K562 (cell line): ENCODE data around the gene CEP192. TPM values are rescaled to one million over a fixed set of nuclear protein-coding genes. Genes with fewer than 3 reads are reported as not detected.

Experiments
- ATAC-seq: fragments of 200-7000 bp; cut with Tn5 transposase; 3 replicates; pipeline ENCODE4 v1.9.1; 2020; ENCODE audit warnings: moderate library complexity
- BruUV-seq: library from RNA; stranded (reverse); fragments of 400-500 nt; replicated peaks from 2 replicates; lab custom pipeline; 2021; lab: Mats Ljungman, UMichigan
- CTCF ChIA-PET: fragments of 300-600 bp; formaldehyde crosslinking; extraction: SDS; loops from one replicate; lab custom pipeline; 2021; ENCODE audit warnings: low intra/inter-chr PET ratio; lab: Yijun Ruan, JAX
- POLR2A ChIA-PET: fragments of 300-600, 350-650 bp; sonication (Branson Sonifier 250); formaldehyde crosslinking; extraction: SDS; loops from one replicate; lab custom pipeline; 2021; ENCODE audit warnings: antibody characterized with exemption, inconsistent platforms; lab: Yijun Ruan, JAX
- DNase-seq, 4 experiments: peaks; one replicate each; pipeline versions ENCODE4 v3.0.0 to v3.0.0-alpha.2; 2011 to 2018; ENCODE audit warnings: low spot score in 3 of 4, mixed read lengths in 3 of 4; ENCODE audit errors: extremely low read depth in 1 of 4
- FAIRE-seq: peaks from 2 replicates; lab custom pipeline; 2011; peaks lifted over from hg19 to GRCh38; lab: Jason Lieb, UNC
- H2AFZ ChIP-seq: 2 replicates; pipeline ENCODE4 v1.6.0; 2011; ENCODE audit warnings: low read depth, low read length, control low read depth, inconsistent platforms
- H3K27ac ChIP-seq: fragments of 200-600 bp; 3 replicates; pipeline ENCODE4 v1.8.0; 2011; ENCODE audit warnings: low read depth, mild to moderate bottlenecking, control low read depth, inconsistent platforms, low read length, moderate library complexity, mixed read lengths; ENCODE audit errors: extremely low read depth
- H3K27me3 ChIP-seq, 2 experiments: fragments of 300-600 bp in 1 of 2; 2 replicates in 1 of 2; 3 replicates in 1 of 2; pipeline versions ENCODE4 v1.6.0 to v1.8.0; 2011; ENCODE audit warnings: inconsistent platforms in 2 of 2, low read length in 2 of 2, mild to moderate bottlenecking in 1 of 2, mixed read lengths in 1 of 2, moderate library complexity in 1 of 2; ENCODE audit not compliant: control insufficient read depth in 2 of 2, insufficient read depth in 2 of 2
- H3K36me3 ChIP-seq: fragments of 300-600 bp; 3 replicates; pipeline ENCODE4 v1.8.0; 2011; ENCODE audit warnings: mild to moderate bottlenecking, low read length, inconsistent platforms; ENCODE audit not compliant: control insufficient read depth, insufficient read depth
- H3K4me1 ChIP-seq, 2 experiments: fragments of 200-600 bp in 1 of 2; replicated peaks in 1 of 2; 2 replicates in 1 of 2; 3 replicates in 1 of 2; pipeline versions ENCODE4 v1.5.1 to v1.8.0; 2011; ENCODE audit warnings: inconsistent platforms in 2 of 2, low read length in 2 of 2, mild to moderate bottlenecking in 1 of 2, mixed read lengths in 1 of 2, moderate library complexity in 1 of 2; ENCODE audit not compliant: control insufficient read depth in 2 of 2, insufficient read depth in 2 of 2
- H3K4me2 ChIP-seq: 2 replicates; pipeline ENCODE4 v1.6.1; 2011; ENCODE audit warnings: low read length, control low read depth, inconsistent platforms, mixed read lengths; ENCODE audit not compliant: insufficient read depth
- H3K4me3 ChIP-seq: fragments of 200-600 bp; sonication (generic), shearing (Covaris generic); 2 replicates; pipeline ENCODE4 v1.5.1; 2016; ENCODE audit warnings: control low read depth, inconsistent platforms
- H3K79me2 ChIP-seq: fragments of 200-600 bp; 3 replicates; pipeline ENCODE4 v1.8.0; 2011; ENCODE audit warnings: low read length, inconsistent platforms; ENCODE audit not compliant: control insufficient read depth, insufficient read depth
- H3K9ac ChIP-seq, 2 experiments: 2 replicates each; pipeline versions ENCODE4 v1.6.0 to v1.6.1; 2011; ENCODE audit warnings: low read depth in 2 of 2, low read length in 2 of 2, control low read depth in 1 of 2, inconsistent platforms in 1 of 2, mild to moderate bottlenecking in 1 of 2, mixed read lengths in 1 of 2; ENCODE audit not compliant: insufficient read depth in 1 of 2
- H3K9me1 ChIP-seq: one replicate; pipeline ENCODE4 v1.6.0; 2011; ENCODE audit warnings: inconsistent platforms, mild to moderate bottlenecking, low read length, moderate library complexity; ENCODE audit not compliant: control insufficient read depth, insufficient read depth
- H3K9me3 ChIP-seq: replicated peaks from 2 replicates; pipeline ENCODE4 v1.5.1; 2011; ENCODE audit warnings: low read depth, low read length, inconsistent platforms; ENCODE audit not compliant: control insufficient read depth, insufficient read depth
- H4K20me1 ChIP-seq: replicated peaks from 2 replicates; pipeline ENCODE4 v1.6.1; 2011; ENCODE audit warnings: low read length, inconsistent platforms, mixed read lengths; ENCODE audit not compliant: control insufficient read depth, insufficient read depth
- COPS2 ChIP-seq: fragments of 450-650 bp; conservative IDR thresholded peaks from 2 replicates; pipeline ENCODE4 v1.6.1; 2016; ENCODE audit warnings: mild to moderate bottlenecking, moderate library complexity
- CREB1 ChIP-seq, 2 experiments: sonication (generic) in 1 of 2; formaldehyde crosslinking in 1 of 2; IDR thresholded peaks; 2 replicates each; pipeline versions ENCODE4 v1.6.1 to v1.8.0; 2012 to 2022; ENCODE audit warnings: inconsistent platforms in 1 of 2, mild to moderate bottlenecking in 1 of 2, missing genetic modification reagents in 1 of 2, moderate library complexity in 1 of 2
- E2F4 ChIP-seq: sonication (generic); formaldehyde crosslinking; IDR thresholded peaks from 2 replicates; pipeline ENCODE4 v1.8.0; 2022; ENCODE audit warnings: mild to moderate bottlenecking, low read depth, missing genetic modification reagents
- ERF ChIP-seq: fragments of 450-650 bp; formaldehyde crosslinking; IDR thresholded peaks from 2 replicates; pipeline ENCODE4 v1.4.0; 2020; ENCODE audit warnings: mild to moderate bottlenecking, mixed read lengths
- GABPB1 ChIP-seq: sonication (generic); formaldehyde crosslinking; IDR thresholded peaks from 2 replicates; pipeline ENCODE4 v1.8.0; 2022; ENCODE audit warnings: mild to moderate bottlenecking, missing genetic modification reagents
- GTF2F1 ChIP-seq: IDR thresholded peaks from 2 replicates; pipeline ENCODE4 v1.6.1; 2011; ENCODE audit warnings: low read depth, low read length, improper control_type of control experiment
- HOMEZ ChIP-seq: fragments of 250-450 bp; sonication (Bioruptor Pico); IDR thresholded peaks from 2 replicates; pipeline ENCODE4 v1.4.0; 2020; ENCODE audit warnings: mild to moderate bottlenecking, moderate library complexity
- MAFF ChIP-seq: IDR thresholded peaks from 2 replicates; pipeline ENCODE4 v1.6.1; 2012; ENCODE audit warnings: low read length, improper control_type of control experiment
- MCM7 ChIP-seq, 2 experiments: fragments of 450-650 bp; IDR thresholded peaks; 2 replicates each; pipeline ENCODE4 v1.6.1; 2016 to 2018
- MEIS2 ChIP-seq: fragments of 450-650 bp; IDR thresholded peaks from 2 replicates; pipeline ENCODE4 v1.6.1; 2014; ENCODE audit warnings: mild to moderate bottlenecking; ENCODE audit not compliant: partially characterized antibody
- PTRF ChIP-seq: fragments of 450-650 bp; IDR thresholded peaks from 2 replicates; pipeline ENCODE4 v1.6.1; 2016; ENCODE audit warnings: mild to moderate bottlenecking, missing genetic modification characterization, missing compliant biosample characterization
- RBFOX2 ChIP-seq: fragments of 200-400 bp; formaldehyde crosslinking; IDR thresholded peaks from 2 replicates; pipeline ENCODE4 v1.6.1; 2017; ENCODE audit warnings: low read depth, mild to moderate bottlenecking, low read length, moderate library complexity
- RBM15 ChIP-seq: fragments of 200-400 bp; formaldehyde crosslinking; IDR thresholded peaks from 2 replicates; pipeline ENCODE4 v1.6.1; 2018; ENCODE audit warnings: mild to moderate bottlenecking, low read length, moderate library complexity; ENCODE audit not compliant: insufficient read depth
- SIN3B ChIP-seq: fragments of 450-650 bp; IDR thresholded peaks from 2 replicates; pipeline ENCODE4 v1.6.1; 2017; ENCODE audit warnings: low read depth, mild to moderate bottlenecking, moderate library complexity
- SRSF3 ChIP-seq: fragments of 200-400 bp; formaldehyde crosslinking; IDR thresholded peaks from 2 replicates; pipeline ENCODE4 v1.6.1; 2016; ENCODE audit warnings: mild to moderate bottlenecking, low read length, moderate library complexity; ENCODE audit not compliant: insufficient read depth
- ZNF639 ChIP-seq, 2 experiments: fragments of 200-800 bp in 1 of 2; sonication (Bioruptor generic) in 1 of 2; sonication (generic) in 1 of 2; formaldehyde crosslinking in 1 of 2; IDR thresholded peaks in 1 of 2; conservative IDR thresholded peaks in 1 of 2; 2 replicates each; pipeline versions ENCODE4 v1.5.0 to v1.6.1; 2016 to 2020; ENCODE audit warnings: missing compliant biosample characterization in 1 of 2, missing genetic modification characterization in 1 of 2, missing genetic modification reagents in 1 of 2
- ZZZ3 ChIP-seq: fragments of 450-650 bp; IDR thresholded peaks from 2 replicates; pipeline ENCODE4 v1.6.1; 2016; ENCODE audit warnings: antibody characterized with exemption, mild to moderate bottlenecking, moderate library complexity
- WGBS: fragments of 100-300 bp; shearing (Covaris generic); methylation state at CpG from one replicate; pipeline ENCODE4 v1.1.6; 2016; ENCODE audit warnings: low coverage, mixed read lengths; ENCODE audit not compliant: insufficient coverage; ENCODE audit errors: missing lambda C conversion rate; 5-methylcytosine and 5-hydroxymethylcytosine counted together
- in situ Hi-C: fragments of 300-500 bp; cut with MboI; formaldehyde crosslinking; loops from 4 replicates; pipeline ENCODE4 v1.15.0; 2018; ENCODE audit warnings: inconsistent platforms, mixed read lengths
- intact Hi-C: fragments of 100-400 bp; cut with micrococcal nuclease; formaldehyde crosslinking; loops from 2 replicates; pipeline ENCODE4 v1.14.2; 2022
- polyA plus RNA-seq, 8 experiments: library from polyadenylated mRNA; depleted of rRNA in 4 of 8; stranded (reverse) in 5 of 8; unstranded in 3 of 8; fragments of >200 nt; fragmentation: Nextera tagmentation in 2 of 8; fragmentation: Illumina TruSeq in 1 of 8; extraction: Ambion mirVana in 2 of 8; extraction: Trizol in 1 of 8; gene quantifications; 2 replicates each; pipeline versions ENCODE4 v1.2.1 to v1.2.3, GENCODE V29; 2011 to 2014; ENCODE audit warnings: inconsistent platforms in 1 of 8, missing spikeins in 1 of 8
- total RNA-seq, 7 experiments: library from RNA; depleted of rRNA in 6 of 7; stranded (reverse); fragments of >200 nt in 6 of 7; fragmentation: Illumina TruSeq in 2 of 7; extraction: Trizol in 2 of 7; gene quantifications; 2 replicates each; pipeline versions ENCODE4 v1.2.1 to v1.2.3, GENCODE V29; 2011 to 2021; ENCODE audit warnings: low replicate concordance in 1 of 7
- TF ChIP-seq, protein P1 (sequence below): conservative IDR thresholded peaks from 2 replicates; pipeline ENCODE4 v1.6.1; 2011; ENCODE audit warnings: low read depth, mild to moderate bottlenecking, low read length; ENCODE audit not compliant: control insufficient read depth

Gene CEP192
- total and polyA plus RNA-seq, 9 of the 15 experiments (the other 6 are each of a cell fraction or from before 2014, with no cell fraction given): 14.4 to 54.4 (median 35.8) TPM

DNA sequence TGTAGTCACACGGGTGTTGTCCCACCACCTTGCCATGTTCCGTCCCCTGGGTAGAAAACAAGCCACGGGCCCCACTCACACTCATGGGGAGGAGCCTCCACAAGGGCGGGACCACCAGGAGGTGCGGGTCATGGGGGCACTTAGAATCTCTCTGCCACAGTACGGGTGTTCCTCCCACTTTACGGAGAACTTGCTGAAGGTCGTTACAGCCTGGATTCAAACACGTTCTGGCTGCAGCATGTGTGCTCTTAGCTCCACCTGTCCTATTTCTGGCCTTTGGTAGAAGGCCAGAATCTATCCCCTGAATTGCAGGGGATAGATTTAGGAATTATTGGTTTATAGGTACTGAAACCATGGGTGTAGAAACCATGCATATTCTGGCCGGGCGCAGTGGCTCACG is 14.9 kb upstream of the CEP192 start:
- ChIA-PET CTCF (no interaction called here), POLR2A (interaction anchor here (0.7 to 2.7 kb wide), 4 partner anchors 9 to 20 kb away, joined by 3 to 16 read pairs (median 8); no protein-coding TSS in a partner anchor)
- 94% methylated on average over 12 of the region's 12 CpGs for WGBS
- ATAC-seq (no peak), DNase-seq (no peak), FAIRE-seq (no peak)
- no peaks in the 10 kb centered on the region for H3K9me1 ChIP-seq
- no peaks in the 10 kb centered on the region for H4K20me1 ChIP-seq
- in situ Hi-C loops: no loop called here
- no peak overlapping the region for H3K4me3 ChIP-seq
- H3K27ac ChIP-seq: no peak overlapping the region
- BruUV-seq: no TSS peak
- intact Hi-C loops: no loop called here
- H2AFZ ChIP-seq: no peak overlapping the region
- H3K4me2 ChIP-seq: no peak overlapping the region
- H3K27me3 ChIP-seq: no peaks in the 10 kb centered on the region
- no peaks in the 10 kb centered on the region; a peak in 1 of 5 replicates for H3K4me1 ChIP-seq
- H3K79me2 ChIP-seq: peaks cover 16% of the 10 kb centered on the region; the same call in 2 of the 3 replicates
- no peak overlapping the region for H3K9ac ChIP-seq
- peaks cover 70% of the 10 kb centered on the region for H3K36me3 ChIP-seq
- no peaks in the 10 kb centered on the region; the same call in 1 of the 2 replicates for H3K9me3 ChIP-seq
- no peak for TF ChIP-seq MAFF
- TF ChIP-seq RBFOX2: no peak
- TF ChIP-seq PTRF (tag): no peak
- no peak for TF ChIP-seq GTF2F1
- TF ChIP-seq E2F4 (CRISPR knock-in tag): no peak
- no peak for TF ChIP-seq CREB1 (IDR thresholded peaks at IDR 0.05)
- no peak for TF ChIP-seq CREB1 (CRISPR knock-in tag; IDR thresholded peaks at IDR 0.05)
- TF ChIP-seq HOMEZ (CRISPR knock-in tag): no peak
- TF ChIP-seq ZNF639 (CRISPR knock-in tag; conservative IDR thresholded peaks at IDR 0.05 in 1 of 2, IDR thresholded peaks at IDR 0.05 in 1 of 2): no peak
- TF ChIP-seq GABPB1 (CRISPR knock-in tag): no peak
- TF ChIP-seq, protein P1, sequence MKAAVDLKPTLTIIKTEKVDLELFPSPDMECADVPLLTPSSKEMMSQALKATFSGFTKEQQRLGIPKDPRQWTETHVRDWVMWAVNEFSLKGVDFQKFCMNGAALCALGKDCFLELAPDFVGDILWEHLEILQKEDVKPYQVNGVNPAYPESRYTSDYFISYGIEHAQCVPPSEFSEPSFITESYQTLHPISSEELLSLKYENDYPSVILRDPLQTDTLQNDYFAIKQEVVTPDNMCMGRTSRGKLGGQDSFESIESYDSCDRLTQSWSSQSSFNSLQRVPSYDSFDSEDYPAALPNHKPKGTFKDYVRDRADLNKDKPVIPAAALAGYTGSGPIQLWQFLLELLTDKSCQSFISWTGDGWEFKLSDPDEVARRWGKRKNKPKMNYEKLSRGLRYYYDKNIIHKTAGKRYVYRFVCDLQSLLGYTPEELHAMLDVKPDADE: no peak
- no peak for TF ChIP-seq ERF (CRISPR knock-in tag)
- no peak for TF ChIP-seq SIN3B
- TF ChIP-seq MCM7 (IDR thresholded peaks at IDR 0.05): no peak
- TF ChIP-seq COPS2: no peak
- no peak for TF ChIP-seq RBM15
- TF ChIP-seq ZZZ3: no peak
- TF ChIP-seq SRSF3: no peak
- no peak for TF ChIP-seq MEIS2
